ENCODE results near the gene ATP7A.
"Not testable (repeated sequence)": the region's sequence is repeated elsewhere in the genome, so short reads cannot be mapped to it uniquely, and the experiment has no call there.

Gene ATP7A

DNA sequence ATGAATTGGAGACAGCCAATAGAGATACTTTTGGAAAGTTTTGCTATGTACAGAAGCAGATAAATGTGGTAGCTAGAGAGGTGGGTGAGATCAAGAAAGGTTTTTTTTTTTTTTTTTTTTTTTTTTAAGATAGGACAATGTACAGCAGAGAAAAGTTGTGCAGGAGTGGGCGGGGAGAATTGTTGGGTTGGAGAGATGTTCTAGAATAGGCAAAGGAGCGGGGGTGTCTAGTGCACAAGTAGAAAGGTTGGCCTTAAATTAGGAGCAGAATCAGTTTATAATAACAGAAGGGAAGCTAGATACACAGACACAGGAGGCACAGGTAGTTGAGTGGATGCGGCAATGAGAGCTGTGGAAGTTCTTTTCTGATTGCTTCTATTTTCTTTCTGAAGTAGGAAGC lies 127.4 kb downstream of the ATP7A start:
- no peak for DNase-seq (ENCODE audit: low spot score)

DNA sequence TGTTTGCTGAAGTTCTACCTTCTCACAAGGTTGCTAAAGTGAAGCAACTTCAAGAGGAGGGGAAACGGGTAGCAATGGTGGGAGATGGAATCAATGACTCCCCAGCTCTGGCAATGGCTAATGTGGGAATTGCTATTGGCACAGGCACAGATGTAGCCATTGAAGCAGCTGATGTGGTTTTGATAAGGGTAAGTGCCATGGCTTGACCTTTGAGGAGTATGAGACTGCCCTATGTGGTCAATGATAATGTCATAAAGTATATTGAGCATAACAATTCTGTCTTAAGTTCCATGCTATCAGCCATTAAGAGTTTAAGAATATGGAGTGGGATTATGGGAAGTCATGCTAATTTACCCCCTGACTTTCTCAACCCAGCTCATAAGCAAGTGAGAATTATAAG lies 132.1 kb downstream of the ATP7A start:
- no peak for DNase-seq (ENCODE audit: low spot score)

DNA sequence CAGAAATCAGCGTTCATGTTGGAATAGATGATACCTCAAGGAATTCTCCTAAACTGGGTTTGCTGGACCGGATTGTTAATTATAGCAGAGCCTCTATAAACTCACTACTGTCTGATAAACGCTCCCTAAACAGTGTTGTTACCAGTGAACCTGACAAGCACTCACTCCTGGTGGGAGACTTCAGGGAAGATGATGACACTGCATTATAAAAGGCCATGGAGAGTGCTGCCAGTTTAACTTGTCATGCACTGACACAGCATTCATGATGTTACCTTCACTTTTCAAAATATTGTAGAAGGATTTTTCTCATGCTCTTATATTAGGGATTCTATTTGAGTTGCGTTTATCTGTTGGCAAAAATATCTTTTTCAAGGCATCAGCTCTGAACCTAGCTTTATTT lies 135.9 kb downstream of the ATP7A start:
- no peak for DNase-seq (ENCODE audit: low spot score)

DNA sequence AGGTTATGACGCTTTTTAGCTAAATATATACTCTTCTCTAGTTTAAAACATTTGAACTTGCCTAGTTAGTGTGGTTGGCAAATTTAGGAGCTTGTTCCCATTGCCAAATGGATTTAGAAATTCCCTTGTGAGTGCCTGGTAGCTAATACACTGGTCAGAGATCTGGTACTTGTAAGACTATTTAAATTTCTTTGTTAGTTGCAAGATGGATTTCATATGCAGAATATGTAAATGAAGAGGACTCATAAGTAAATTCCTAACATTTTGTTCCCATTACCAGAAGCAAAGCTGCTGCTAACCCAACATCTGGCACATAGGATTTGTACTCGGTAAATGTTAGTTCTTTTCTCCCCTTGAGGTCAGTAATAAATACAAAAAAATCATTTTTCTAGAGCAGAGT lies 137.6 kb downstream of the ATP7A start:
- DNase-seq (ENCODE audit: low spot score): no peak

DNA sequence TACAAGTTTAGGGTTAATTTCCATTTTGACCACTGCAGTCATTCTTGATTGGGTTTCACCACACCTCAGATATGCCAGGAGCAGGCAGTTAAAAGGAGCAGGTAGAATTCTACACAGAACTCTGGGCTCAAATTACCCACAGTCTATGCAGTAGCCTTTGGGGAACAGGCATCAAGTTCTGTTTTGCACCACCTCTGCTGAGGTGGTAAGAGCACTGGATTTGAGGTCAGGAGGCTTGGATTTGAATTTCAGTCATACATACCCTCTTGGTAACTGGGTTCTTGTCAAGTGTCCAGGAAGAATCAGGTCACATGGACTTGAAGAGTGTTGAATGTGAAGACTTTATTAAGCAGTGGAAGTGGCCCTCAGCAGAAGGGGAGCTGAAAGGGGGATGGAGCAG lies 153.2 kb downstream of the ATP7A start:
- no peak for DNase-seq (ENCODE audit: low spot score)

DNA sequence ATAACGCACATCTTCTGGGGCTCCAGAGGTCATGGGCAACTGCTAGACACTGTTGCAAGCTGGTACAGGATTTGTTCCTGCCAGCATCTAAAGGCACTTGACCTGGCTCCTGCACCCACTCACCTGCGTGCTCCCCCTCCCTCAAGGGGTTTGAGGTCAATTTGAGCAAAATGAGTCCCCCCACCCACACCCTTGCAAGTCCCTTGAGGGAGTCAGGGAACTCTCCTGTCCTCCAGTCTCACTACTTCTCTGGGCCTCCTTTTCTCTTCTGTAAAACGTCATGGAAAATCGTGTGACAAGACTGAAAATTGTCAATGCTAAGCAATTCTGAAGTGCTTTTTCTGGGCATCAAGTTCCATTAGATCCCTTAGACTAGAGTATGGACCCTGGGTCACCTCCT lies 153.7 kb downstream of the ATP7A start:
- no peak for DNase-seq (ENCODE audit: low spot score)

DNA sequence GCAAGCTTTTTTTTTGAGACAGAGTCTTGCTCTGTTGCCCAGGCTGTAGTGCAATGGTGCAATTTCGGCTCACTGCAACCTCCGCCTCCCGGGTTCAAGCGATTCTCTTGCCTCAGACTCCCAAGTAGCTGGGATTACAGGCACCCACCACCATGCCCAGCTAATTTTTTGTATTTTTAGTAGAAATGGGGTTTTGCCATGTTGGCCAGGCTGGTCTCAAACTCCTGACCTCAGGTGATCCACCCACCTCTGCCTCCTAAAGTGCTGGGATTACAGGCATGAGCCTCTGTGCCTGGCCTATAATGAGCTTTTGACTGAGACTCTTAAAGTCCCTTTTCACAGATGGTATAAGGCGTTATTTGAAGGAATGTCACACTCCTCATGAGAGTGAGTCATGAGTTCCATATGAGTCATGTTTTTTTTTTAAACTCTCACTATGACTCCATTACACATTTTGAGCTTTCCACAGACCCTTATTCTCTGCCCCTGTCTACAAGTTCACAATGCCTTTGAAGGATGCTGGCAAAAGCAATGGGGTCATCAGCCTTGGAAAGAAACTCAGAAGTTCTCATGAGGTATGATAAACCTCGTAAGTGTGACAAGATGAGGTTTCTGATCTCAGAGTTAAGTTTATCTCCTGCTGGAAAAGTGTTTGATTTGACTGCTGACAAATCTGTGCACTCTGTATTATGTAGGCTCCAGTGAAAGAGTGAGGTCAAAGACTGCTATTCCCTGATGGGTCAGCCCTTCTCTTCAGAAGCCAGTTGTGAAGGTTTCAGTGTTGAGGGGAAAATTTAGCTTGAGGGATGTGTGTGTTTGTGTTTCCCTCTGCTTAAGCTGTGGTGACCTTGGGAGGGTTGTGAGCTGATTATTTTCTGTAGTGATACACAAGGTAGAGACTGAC lies 154.5 kb downstream of the ATP7A start:
- DNase-seq (ENCODE audit: low spot score): peak; percentile 75

DNA sequence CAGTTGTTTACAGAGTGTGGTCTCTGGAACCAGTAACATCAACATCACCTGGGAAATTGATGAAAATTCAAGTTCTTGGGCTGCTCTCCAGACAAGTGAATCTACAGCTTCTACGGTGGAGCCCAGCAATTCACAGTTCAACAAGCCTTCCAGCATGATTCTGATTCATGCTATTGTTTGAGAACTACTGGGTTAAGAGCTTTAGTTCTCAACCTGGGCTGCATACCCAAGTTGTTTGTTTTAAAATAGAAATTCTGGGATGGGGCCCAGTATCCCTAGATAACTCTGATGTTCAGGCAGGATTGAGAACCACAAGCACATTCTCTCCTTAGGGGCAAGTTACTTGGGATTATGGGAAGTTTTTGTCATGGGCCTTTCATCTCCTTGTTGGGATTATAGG lies 155.6 kb downstream of the ATP7A start:
- no peak for DNase-seq (ENCODE audit: low spot score)

DNA sequence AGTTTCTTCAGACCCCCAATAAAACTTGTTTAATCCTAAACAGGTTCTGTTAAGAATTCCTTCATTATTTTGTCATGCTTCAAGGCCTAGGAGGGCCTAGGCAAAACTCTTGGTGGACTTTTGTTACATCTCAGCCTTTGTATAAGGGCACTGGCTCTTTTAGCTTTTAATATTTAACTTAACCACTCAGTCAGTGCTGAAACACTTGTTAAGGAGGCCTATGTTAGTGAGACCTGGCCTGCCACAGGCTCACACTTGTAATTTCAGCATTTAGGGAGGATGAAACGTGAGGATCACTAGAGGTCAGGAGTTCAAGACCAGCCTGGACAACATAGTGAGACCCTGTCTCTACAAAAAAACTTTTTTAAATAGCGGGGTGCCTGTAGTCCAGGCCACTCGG lies 160.8 kb downstream of the ATP7A start:
- DNase-seq (ENCODE audit: low spot score): no peak

DNA sequence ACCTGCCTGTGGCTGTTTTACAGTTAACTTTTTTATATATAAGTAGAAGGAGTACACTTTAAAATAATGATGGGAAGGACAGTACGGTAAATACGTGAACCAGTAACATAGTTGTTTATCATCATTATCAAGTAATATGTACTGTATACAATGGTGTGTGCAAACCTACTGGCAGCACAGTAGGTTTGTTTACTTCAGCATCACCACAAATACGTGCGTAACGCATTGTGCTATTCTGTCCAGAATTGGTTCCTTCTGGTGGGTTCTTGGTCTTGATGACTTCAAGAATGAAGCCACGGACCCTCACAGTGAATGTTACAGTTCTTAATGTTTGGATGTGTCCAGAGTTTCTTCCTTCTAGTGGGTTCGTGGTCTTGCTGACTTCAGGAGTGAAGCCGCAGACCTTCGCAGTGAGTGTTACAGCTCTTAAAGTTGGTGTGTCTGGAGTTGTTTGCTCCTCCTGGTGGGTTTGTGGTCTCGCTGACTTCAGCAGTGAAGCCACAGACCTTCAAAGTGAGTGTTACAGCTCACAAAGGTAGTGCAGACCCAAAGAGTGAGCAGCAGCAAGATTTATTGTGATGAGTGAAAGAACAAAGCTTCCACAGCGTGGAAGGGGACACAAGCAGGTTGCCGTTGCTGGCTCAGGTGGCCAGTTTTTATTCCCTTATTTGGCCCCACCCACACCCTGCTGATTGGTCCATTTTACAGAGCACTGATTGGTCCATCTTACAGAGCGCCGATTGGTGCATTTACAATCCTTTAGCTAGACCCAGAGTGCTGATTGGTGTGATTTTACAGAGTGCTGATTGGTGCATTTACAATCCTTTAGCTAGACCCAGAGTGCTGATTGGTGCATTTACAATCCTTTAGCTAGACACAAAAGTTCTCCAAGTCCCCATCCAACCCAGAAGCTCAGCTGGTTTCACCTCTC lies 162.9 kb downstream of the ATP7A start:
- DNase-seq (ENCODE audit: low spot score): peak; percentile 8

DNA sequence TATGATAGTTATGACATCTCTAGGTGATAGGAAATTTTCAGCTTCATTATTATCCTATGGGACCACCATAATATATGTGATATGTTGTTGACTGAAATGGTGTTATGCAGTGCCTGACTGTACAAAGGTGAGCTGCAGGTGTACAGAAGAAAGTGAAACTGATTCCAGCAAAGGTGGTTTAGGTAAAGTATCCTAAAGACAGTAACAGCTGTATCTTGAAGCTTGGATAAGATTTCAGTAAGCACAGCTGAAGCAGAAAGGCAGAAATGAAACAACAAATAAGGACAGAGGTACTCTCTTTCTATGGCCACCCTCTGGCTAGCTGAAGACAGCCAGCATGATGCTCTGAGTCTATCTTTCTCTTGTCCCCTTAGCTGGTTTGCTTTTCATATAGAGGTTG lies 163.6 kb downstream of the ATP7A start:
- DNase-seq (ENCODE audit: low spot score): no peak

DNA sequence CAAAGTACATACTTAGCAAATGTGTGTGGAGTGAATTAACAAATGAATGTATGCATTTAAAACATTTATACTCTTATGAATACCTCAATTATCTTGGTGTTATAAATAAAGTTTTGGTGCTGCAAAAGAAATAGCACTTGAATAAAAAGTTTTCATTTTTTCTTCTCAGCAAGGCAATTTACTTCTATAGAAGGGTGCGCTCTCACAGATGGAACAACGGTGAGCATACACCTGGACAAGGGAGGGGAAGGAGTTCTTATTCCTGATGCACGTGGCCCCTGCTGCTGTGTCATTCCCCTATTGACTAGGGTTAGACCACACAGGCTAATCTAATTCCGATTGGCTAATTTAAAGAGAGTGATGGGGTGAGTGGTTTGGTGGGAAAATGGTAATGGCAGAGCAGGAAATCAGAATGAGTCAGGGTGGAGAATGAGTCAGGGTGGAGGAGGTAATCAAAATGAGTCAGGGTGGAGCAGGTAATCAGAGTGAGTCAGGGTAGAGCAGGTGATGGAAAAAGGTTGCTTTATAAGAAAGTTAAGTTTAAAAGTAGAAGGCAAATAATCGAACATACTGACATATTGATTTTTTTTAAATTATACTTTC lies 165.4 kb downstream of the ATP7A start:
- DNase-seq (ENCODE audit: low spot score): peak; percentile 64

DNA sequence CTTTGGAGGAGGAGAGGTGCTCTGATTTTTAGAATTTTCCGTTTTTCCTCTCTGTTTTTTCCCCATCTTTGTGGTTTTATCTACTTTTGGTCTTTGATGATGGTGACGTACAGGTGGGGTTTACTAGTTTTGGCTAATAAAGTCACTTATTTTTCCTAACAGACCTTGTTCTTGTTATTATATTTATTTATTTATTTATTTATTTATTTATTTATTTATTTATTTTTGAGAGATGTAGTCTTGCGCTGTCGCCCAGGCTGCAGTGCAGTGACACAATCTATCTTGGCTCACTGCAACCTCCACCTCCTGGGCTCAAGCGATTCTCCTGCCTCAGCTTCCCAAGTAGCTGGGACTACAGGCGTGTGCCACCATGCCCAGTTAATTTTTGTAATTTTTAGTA lies 170.9 kb downstream of the ATP7A start:
- not testable (repeated sequence) for DNase-seq (ENCODE audit: low spot score)

DNA sequence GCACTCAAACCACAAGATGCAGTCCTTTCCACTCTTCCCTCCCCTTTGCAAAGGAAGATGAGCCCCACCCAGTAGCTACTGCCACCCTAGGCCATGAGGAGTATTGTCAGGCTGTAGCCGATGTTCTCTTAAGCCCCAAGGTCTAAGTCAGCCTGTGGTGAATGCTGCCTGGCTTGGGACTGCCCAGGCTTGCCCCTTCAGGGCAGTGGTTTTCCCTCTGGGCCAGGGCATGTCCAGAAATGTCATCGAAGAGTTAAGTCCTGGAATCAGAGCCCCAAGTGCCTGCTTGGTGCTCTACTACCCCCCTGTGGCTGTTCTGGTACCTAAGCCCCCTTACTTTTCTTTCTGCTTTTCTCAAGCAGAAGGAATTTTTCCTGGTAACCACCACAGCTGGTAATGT lies 181.8 kb downstream of the ATP7A start:
- no peak for DNase-seq (ENCODE audit: low spot score)

DNA sequence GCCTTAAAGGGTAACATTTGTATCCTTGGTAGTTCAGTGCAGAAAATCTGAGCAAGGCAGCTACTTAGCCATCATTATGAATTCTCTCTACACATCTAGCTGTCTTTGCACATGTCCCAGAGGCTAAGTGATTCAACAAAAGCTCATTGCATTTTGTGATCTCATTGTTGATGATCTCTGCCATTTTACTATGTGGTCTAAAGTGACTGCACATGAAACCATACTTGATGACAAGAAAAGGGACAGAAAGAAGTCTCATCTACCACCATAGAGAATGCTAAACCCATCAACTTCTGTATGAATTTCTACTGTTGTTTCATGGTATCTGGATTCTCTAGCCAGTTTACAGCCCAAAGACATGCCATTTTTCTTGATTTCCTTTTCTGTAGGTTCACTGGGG lies 187.6 kb downstream of the ATP7A start:
- no peak for DNase-seq (ENCODE audit: low spot score)

All from activated CD4-positive, alpha-beta T cell treated with anti-CD3 and anti-CD28 coated beads, Interleukin-2, Interleukin-4, amounts not matched to agents 100 ng/mL and 50 ng/mL, durations not matched to agents 16 hours and 8 hours (primary cell).